Measurements from ENCODE around the gene HDAC11.

DNA sequence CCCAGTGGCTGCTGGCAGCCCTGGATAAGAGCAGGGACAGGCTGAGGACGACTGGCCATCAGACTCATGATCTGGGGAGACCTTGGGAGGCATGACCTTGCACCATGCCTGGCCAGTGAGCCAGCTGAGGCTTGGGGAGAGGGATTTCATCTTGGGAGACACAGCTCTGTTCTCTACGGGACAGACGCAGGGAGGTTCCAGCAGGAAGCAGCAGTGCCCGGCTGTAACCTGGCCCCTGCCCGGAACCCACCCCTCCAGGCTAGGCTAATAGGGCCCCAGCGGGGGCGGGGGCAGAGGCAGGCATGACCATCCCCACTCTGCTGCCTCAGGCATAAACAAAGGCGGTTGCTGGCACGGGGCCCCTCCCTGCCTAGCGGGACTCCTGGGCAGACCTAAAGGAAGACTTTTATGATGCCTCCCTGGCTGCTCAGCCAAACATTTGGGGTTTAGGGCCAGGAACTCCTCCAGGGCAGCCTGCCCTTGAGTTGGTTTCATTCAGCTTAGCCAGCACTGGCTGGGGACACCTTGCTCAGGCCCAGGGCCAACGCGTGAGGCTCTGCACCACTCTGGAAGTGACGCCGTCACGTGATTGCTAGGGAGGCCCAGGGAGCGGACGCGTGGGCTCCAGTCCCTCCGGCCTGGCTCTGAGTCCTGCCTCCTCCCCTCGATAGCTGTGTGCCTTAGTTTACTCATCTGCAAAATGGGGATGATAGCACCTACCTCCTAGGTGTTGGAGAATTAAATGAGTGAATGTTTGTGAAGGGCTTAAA is 27.6 kb downstream of the HDAC11 start:
- TF ChIP-seq POLR2A (IDR thresholded peaks at IDR 0.05; ENCODE audit: low read depth, low read length): no peak
- no peak for TF ChIP-seq POLR2AphosphoS5 (IDR thresholded peaks at IDR 0.05; ENCODE audit: low read depth, low read length)

All from GM12892 (cell line).